WERI-Rb-1 (cell line): Measurements from ENCODE around the gene SCN2B.

ENCODE experiments used
- DNase-seq: peaks from one replicate; pipeline ENCODE4 v3.0.0-alpha.2; 2020
- H3K27ac ChIP-seq: fragments of 250-450 bp; sonication (Bioruptor Pico); 2 replicates; pipeline ENCODE4 v1.5.1; 2020; ENCODE audit warnings: mild to moderate bottlenecking, moderate library complexity
- H3K27me3 ChIP-seq: fragments of 250-450 bp; sonication (Bioruptor Pico); 2 replicates; pipeline ENCODE4 v1.5.1; 2021; ENCODE audit warnings: mild to moderate bottlenecking, low read depth, moderate library complexity; ENCODE audit not compliant: insufficient read depth, severe bottlenecking
- H3K36me3 ChIP-seq: fragments of 250-450 bp; sonication (Bioruptor Pico); 2 replicates; pipeline ENCODE4 v1.5.1; 2020; ENCODE audit warnings: mild to moderate bottlenecking, moderate library complexity
- H3K4me3 ChIP-seq: 2 replicates; pipeline ENCODE4 v1.5.1; 2011; ENCODE audit warnings: low read depth, mild to moderate bottlenecking, control low read depth, low read length
- H3K9me3 ChIP-seq: fragments of 250-450 bp; sonication (Bioruptor Pico); 2 replicates; pipeline ENCODE4 v1.5.1; 2021; ENCODE audit warnings: mild to moderate bottlenecking, moderate library complexity; ENCODE audit not compliant: severe bottlenecking
- TF ChIP-seq, protein P1 (sequence below): IDR thresholded peaks from 2 replicates; pipeline ENCODE4 v1.5.1; 2011; ENCODE audit warnings: low read depth, mild to moderate bottlenecking, control low read depth, inconsistent platforms, low read length

Gene SCN2B

DNA sequence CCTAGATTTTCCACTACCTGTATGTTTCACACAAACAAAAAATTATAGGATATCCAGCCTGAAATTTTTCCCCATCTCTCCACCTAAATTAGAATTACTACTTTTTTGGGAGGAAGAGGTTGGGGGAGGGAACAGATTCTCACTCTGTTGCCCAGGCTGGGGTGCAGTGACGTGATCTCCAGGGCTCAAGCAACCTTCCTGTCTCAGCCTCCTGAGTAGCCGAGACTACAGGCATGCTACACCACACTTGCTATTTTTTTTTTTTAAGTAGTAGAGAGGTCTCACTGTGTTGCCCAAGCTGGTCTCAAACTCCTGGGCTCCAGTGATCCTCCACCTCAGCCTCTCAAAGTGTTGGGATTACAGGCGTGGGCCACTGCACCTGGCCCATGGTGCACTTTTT is 38.8 kb upstream of the SCN2B start:
- Histone ChIP-seq H3K27me3 (no peaks in the 10 kb centered on the region), H3K36me3 (no peaks in the 10 kb centered on the region), H3K4me3 (no peak overlapping the region), H3K9me3 (no peaks in the 10 kb centered on the region), H3K27ac (no peak overlapping the region)
- TF ChIP-seq, protein P1, sequence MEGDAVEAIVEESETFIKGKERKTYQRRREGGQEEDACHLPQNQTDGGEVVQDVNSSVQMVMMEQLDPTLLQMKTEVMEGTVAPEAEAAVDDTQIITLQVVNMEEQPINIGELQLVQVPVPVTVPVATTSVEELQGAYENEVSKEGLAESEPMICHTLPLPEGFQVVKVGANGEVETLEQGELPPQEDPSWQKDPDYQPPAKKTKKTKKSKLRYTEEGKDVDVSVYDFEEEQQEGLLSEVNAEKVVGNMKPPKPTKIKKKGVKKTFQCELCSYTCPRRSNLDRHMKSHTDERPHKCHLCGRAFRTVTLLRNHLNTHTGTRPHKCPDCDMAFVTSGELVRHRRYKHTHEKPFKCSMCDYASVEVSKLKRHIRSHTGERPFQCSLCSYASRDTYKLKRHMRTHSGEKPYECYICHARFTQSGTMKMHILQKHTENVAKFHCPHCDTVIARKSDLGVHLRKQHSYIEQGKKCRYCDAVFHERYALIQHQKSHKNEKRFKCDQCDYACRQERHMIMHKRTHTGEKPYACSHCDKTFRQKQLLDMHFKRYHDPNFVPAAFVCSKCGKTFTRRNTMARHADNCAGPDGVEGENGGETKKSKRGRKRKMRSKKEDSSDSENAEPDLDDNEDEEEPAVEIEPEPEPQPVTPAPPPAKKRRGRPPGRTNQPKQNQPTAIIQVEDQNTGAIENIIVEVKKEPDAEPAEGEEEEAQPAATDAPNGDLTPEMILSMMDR, result no peak
- no peak for DNase-seq

- TF ChIP-seq, protein P1, result no peak
- DNase-seq, result no peak
- H3K36me3 ChIP-seq, result no peaks in the 10 kb centered on the region
- H3K9me3 ChIP-seq, result no peaks in the 10 kb centered on the region
- no peak overlapping the region for H3K4me3 ChIP-seq
- H3K27ac ChIP-seq, result no peak overlapping the region
- H3K27me3 ChIP-seq, result no peaks in the 10 kb centered on the region
These were observed 37.9 kb upstream of the SCN2B start for GRCh38 chr11:118214210-118214914.

GRCh38 chr11:118213781-118214180 is 37.3 kb upstream of the SCN2B start:
- TF ChIP-seq, protein P1, result no peak
- H3K4me3 ChIP-seq, result no peak overlapping the region
- H3K27ac ChIP-seq, result no peak overlapping the region
- no peaks in the 10 kb centered on the region for H3K36me3 ChIP-seq
- no peaks in the 10 kb centered on the region for H3K27me3 ChIP-seq
- DNase-seq, result no peak
- H3K9me3 ChIP-seq, result no peaks in the 10 kb centered on the region

DNA sequence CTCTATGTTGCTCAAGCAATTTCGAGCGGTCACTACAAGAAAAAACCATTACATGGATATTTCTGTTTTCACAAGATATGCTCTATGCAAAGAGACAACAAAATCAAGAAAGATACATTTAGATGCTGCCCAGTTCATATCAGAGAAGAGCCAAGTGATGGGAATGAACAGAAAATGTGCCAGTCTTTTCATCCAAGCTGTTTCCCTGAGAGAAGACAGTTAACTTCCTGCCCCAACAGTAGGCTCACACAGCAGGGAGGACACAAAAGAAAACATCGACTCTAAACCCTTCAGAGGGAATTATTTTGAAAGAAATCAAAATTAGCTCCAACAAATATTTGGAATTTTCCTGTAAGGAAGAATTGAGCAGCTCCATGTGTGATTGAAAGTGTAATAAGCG is 36.8 kb upstream of the SCN2B start:
- H3K36me3 ChIP-seq, result no peaks in the 10 kb centered on the region
- no peaks in the 10 kb centered on the region for H3K27me3 ChIP-seq
- TF ChIP-seq, protein P1, result no peak
- no peak overlapping the region for H3K27ac ChIP-seq
- H3K4me3 ChIP-seq, result no peak overlapping the region
- DNase-seq, result no peak
- no peaks in the 10 kb centered on the region for H3K9me3 ChIP-seq

GRCh38 chr11:118212781-118213191 is 36.3 kb upstream of the SCN2B start:
- no peak for DNase-seq
- H3K27me3 ChIP-seq, result no peaks in the 10 kb centered on the region
- TF ChIP-seq, protein P1, result no peak
- H3K9me3 ChIP-seq, result no peaks in the 10 kb centered on the region
- H3K27ac ChIP-seq, result no peak overlapping the region
- H3K36me3 ChIP-seq, result no peaks in the 10 kb centered on the region
- no peak overlapping the region for H3K4me3 ChIP-seq
